GM12878 (cell line): ENCODE measurements around the gene CLDN10. TPM values are rescaled to one million over a fixed set of nuclear protein-coding genes. Genes with fewer than 3 reads are reported as not detected.
A peak's percentile ranks its signal among the peaks of the same experiment; 100 is the strongest.

Experiments used
- ATAC-seq: fragments of 200-7000 bp; cut with Tn5 transposase; 3 replicates; pipeline ENCODE4 v1.9.1; 2020; ENCODE audit warnings: mild to moderate bottlenecking, moderate library complexity
- BruUV-seq: library from RNA; stranded (reverse); fragments of 400-500 nt; replicated peaks from 2 replicates; lab custom pipeline; 2021; lab: Mats Ljungman, UMichigan
- CTCF ChIA-PET: fragments of 300-600 bp; sonication (Branson Sonifier 250); formaldehyde crosslinking; extraction: SDS; loops from one replicate; lab custom pipeline; 2021; ENCODE audit warnings: inconsistent platforms; lab: Yijun Ruan, JAX
- POLR2A ChIA-PET: fragments of 350-600 bp; formaldehyde crosslinking; extraction: SDS; loops from one replicate; lab custom pipeline; 2021; ENCODE audit warnings: inconsistent platforms; lab: Charles Lee
- RAD21 ChIA-PET: fragments of 300-600 bp; sonication (Branson Sonifier 250); formaldehyde crosslinking; loops from one replicate; lab custom pipeline; 2023; ENCODE audit warnings: antibody characterized with exemption; ENCODE audit not compliant: unreplicated experiment; lab: Charles Lee
- SMC1A ChIA-PET: fragments of 300-600 bp; sonication (Branson Sonifier 250); formaldehyde crosslinking; loops from one replicate; lab custom pipeline; 2023; ENCODE audit not compliant: unreplicated experiment, uncharacterized antibody; lab: Charles Lee
- DNase-seq: peaks from one replicate; pipeline ENCODE4 v3.0.0-alpha.2; 2011; ENCODE audit warnings: low read depth, low spot score
- FAIRE-seq: peaks from 3 replicates; lab custom pipeline; 2011; peaks lifted over from hg19 to GRCh38; lab: Jason Lieb, UNC
- H2AFZ ChIP-seq: 2 replicates; pipeline ENCODE4 v1.6.0; 2011; ENCODE audit warnings: low read depth, low read length, control low read depth; ENCODE audit not compliant: control insufficient read depth
- H3K27ac ChIP-seq: 2 replicates; pipeline ENCODE4 v1.5.1; 2011; ENCODE audit warnings: control low read depth; ENCODE audit not compliant: control insufficient read depth, insufficient read depth
- H3K27me3 ChIP-seq, 2 experiments: replicated peaks in 1 of 2; 2 replicates each; pipeline versions ENCODE4 v1.6.0 to v1.6.1; 2011; ENCODE audit warnings: low read length in 1 of 2; ENCODE audit not compliant: control insufficient read depth in 2 of 2, insufficient read depth in 2 of 2
- H3K36me3 ChIP-seq, 2 experiments: 2 replicates each; pipeline ENCODE4 v1.5.1; 2011; ENCODE audit warnings: low read length in 1 of 2; ENCODE audit not compliant: control insufficient read depth in 2 of 2, insufficient read depth in 2 of 2
- H3K4me1 ChIP-seq: 2 replicates; pipeline ENCODE4 v1.6.1; 2011; ENCODE audit warnings: mild to moderate bottlenecking, low read length, moderate library complexity, mixed read lengths; ENCODE audit not compliant: control insufficient read depth, insufficient read depth
- H3K4me2 ChIP-seq: 2 replicates; pipeline ENCODE4 v1.6.0; 2011; ENCODE audit warnings: control low read depth; ENCODE audit not compliant: control insufficient read depth, insufficient read depth
- H3K4me3 ChIP-seq: fragments of 200-600 bp; sonication (generic); 2 replicates; pipeline ENCODE4 v1.5.1; 2016
- H3K79me2 ChIP-seq: 2 replicates; pipeline ENCODE4 v1.6.0; 2011; ENCODE audit warnings: low read length; ENCODE audit not compliant: control insufficient read depth, insufficient read depth
- H3K9ac ChIP-seq: 2 replicates; pipeline ENCODE4 v1.8.0; 2011; ENCODE audit warnings: low read length, control low read depth, mixed read lengths; ENCODE audit not compliant: control insufficient read depth, insufficient read depth
- H3K9me3 ChIP-seq: replicated peaks from 3 replicates; pipeline ENCODE4 v1.5.1; 2011; ENCODE audit warnings: mild to moderate bottlenecking, low read length; ENCODE audit not compliant: control insufficient read depth, insufficient read depth
- H4K20me1 ChIP-seq: 2 replicates; pipeline ENCODE4 v1.6.0; 2011; ENCODE audit not compliant: control insufficient read depth, insufficient read depth
- BHLHE40 ChIP-seq, 2 experiments: fragments of 450-650 bp in 1 of 2; IDR thresholded peaks; 2 replicates each; pipeline ENCODE4 v1.6.1; 2011 to 2017; ENCODE audit warnings: low read depth in 2 of 2, borderline replicate concordance in 1 of 2, improper control_type of control experiment in 1 of 2, low read length in 1 of 2, mild to moderate bottlenecking in 1 of 2
- CBX5 ChIP-seq: sonication (generic); IDR thresholded peaks from 2 replicates; pipeline ENCODE4 v1.6.1; 2016; ENCODE audit warnings: low read depth, moderate library complexity, mild to moderate bottlenecking, inconsistent platforms
- CEBPB ChIP-seq, 2 experiments: fragments of 150-350 bp in 1 of 2; IDR thresholded peaks; 2 replicates each; pipeline ENCODE4 v1.6.1; 2012 to 2014; ENCODE audit warnings: low read depth in 2 of 2, low read length in 2 of 2, borderline replicate concordance in 1 of 2, inconsistent platforms in 1 of 2
- CHD2 ChIP-seq: IDR thresholded peaks from 2 replicates; pipeline ENCODE4 v1.6.1; 2011; ENCODE audit warnings: low read depth, low read length, improper control_type of control experiment, borderline replicate concordance
- CTCF ChIP-seq, 3 experiments: IDR thresholded peaks in 2 of 3; conservative IDR thresholded peaks in 1 of 3; 2 replicates each; pipeline ENCODE4 v1.5.1; 2011; ENCODE audit warnings: low read depth in 3 of 3, low read length in 3 of 3, mild to moderate bottlenecking in 3 of 3, control low read depth in 2 of 3, moderate library complexity in 2 of 3, inconsistent platforms in 1 of 3, mixed read lengths in 1 of 3; ENCODE audit not compliant: control insufficient read depth in 2 of 3, insufficient read depth in 1 of 3; ENCODE audit errors: extremely low read depth in 1 of 3
- FOXK2 ChIP-seq: fragments of 450-650 bp; IDR thresholded peaks from 2 replicates; pipeline ENCODE4 v1.6.1; 2017; ENCODE audit warnings: mild to moderate bottlenecking, moderate library complexity
- IRF5 ChIP-seq: fragments of 450-650 bp; IDR thresholded peaks from 2 replicates; pipeline ENCODE4 v1.6.1; 2017; ENCODE audit warnings: borderline replicate concordance
- MTA3 ChIP-seq: IDR thresholded peaks from 2 replicates; pipeline ENCODE4 v1.6.1; 2012; ENCODE audit warnings: low read length, inconsistent platforms, borderline replicate concordance
- PBX3 ChIP-seq: IDR thresholded peaks from 2 replicates; pipeline ENCODE4 v1.6.1; 2011; ENCODE audit warnings: mild to moderate bottlenecking, low read depth, low read length, moderate library complexity; ENCODE audit not compliant: insufficient replicate concordance
- RAD21 ChIP-seq: IDR thresholded peaks from 2 replicates; pipeline ENCODE4 v1.6.1; 2011; ENCODE audit warnings: mild to moderate bottlenecking, low read depth, low read length, moderate library complexity; ENCODE audit not compliant: insufficient read depth
- RFX5 ChIP-seq: IDR thresholded peaks from 2 replicates; pipeline ENCODE4 v1.6.1; 2011; ENCODE audit warnings: low read depth, low read length, improper control_type of control experiment
- SKIL ChIP-seq: fragments of 450-650 bp; IDR thresholded peaks from 2 replicates; pipeline ENCODE4 v1.6.1; 2017; ENCODE audit warnings: mild to moderate bottlenecking, low read depth, inconsistent platforms; ENCODE audit not compliant: poor library complexity, severe bottlenecking
- SMC3 ChIP-seq: IDR thresholded peaks from 2 replicates; pipeline ENCODE4 v1.6.1; 2011; ENCODE audit warnings: low read length, improper control_type of control experiment, borderline replicate concordance
- SRF ChIP-seq, 2 experiments: IDR thresholded peaks; 2 replicates each; pipeline ENCODE4 v1.6.1; 2011; ENCODE audit warnings: low read depth in 2 of 2, low read length in 2 of 2, mild to moderate bottlenecking in 1 of 2, moderate library complexity in 1 of 2
- STAT3 ChIP-seq: IDR thresholded peaks from 2 replicates; pipeline ENCODE4 v1.6.1; 2011; ENCODE audit warnings: low read depth, low read length, improper control_type of control experiment
- ZNF384 ChIP-seq: IDR thresholded peaks from 2 replicates; pipeline ENCODE4 v1.6.1; 2012; ENCODE audit warnings: low read depth, mild to moderate bottlenecking, low read length, improper control_type of control experiment, borderline replicate concordance
- WGBS: methylation state at CpG from one replicate; pipeline ENCODE4 v1.1.6; 2016; ENCODE audit warnings: low lambda C conversion rate; ENCODE audit not compliant: insufficient replicate concordance, insufficient coverage; ENCODE audit errors: missing lambda C conversion rate; 5-methylcytosine and 5-hydroxymethylcytosine counted together
- in situ Hi-C: fragments of 300-500 bp; cut with MboI; formaldehyde crosslinking; loops from 9 replicates; pipeline ENCODE4 v1.14.3; 2018; ENCODE audit warnings: mixed read lengths
- intact Hi-C: fragments of 100-400 bp; cut with micrococcal nuclease; formaldehyde crosslinking; loops from one replicate; pipeline ENCODE4 v1.14.2; 2022; ENCODE audit not compliant: unreplicated experiment
- polyA plus RNA-seq, 11 experiments: library from polyadenylated mRNA; depleted of rRNA in 4 of 11; unstranded in 6 of 11; stranded (reverse) in 5 of 11; fragments of >200 nt; fragmentation: Nextera tagmentation in 4 of 11; fragmentation: Illumina TruSeq in 1 of 11; extraction: Ambion mirVana in 4 of 11; extraction: Trizol in 1 of 11; gene quantifications; 1 replicate in 1 of 11; 2 replicates in 10 of 11; pipeline versions ENCODE4 v1.2.1 to v1.2.3, GENCODE V29; 2011 to 2016; ENCODE audit warnings: inconsistent platforms in 2 of 11, missing spikeins in 2 of 11, low read depth in 1 of 11
- total RNA-seq, 4 experiments: library from RNA; depleted of rRNA in 3 of 4; stranded (reverse); fragments of >200 nt in 3 of 4; fragmentation: Illumina TruSeq in 1 of 4; extraction: Trizol in 1 of 4; gene quantifications; 2 replicates each; pipeline versions ENCODE4 v1.2.1 to v1.2.3, GENCODE V29; 2013 to 2021

The CLDN10 gene
- total and polyA plus RNA-seq, 10 of the 15 experiments (the other 5 are each of a cell fraction or from before 2014, with no cell fraction given), result not detected

GRCh38 chr13:95624020-95624419, 71.5 kb downstream of the CLDN10 start:
- Histone ChIP-seq H3K4me3 (no peak overlapping the region), H3K79me2 (no peaks in the 10 kb centered on the region), H3K9ac (no peak overlapping the region), H3K27me3 (no peaks in the 10 kb centered on the region), H3K36me3 (no peaks in the 10 kb centered on the region), H4K20me1 (no peaks in the 10 kb centered on the region), H3K27ac (no peak overlapping the region), H3K4me1 (no peaks in the 10 kb centered on the region), H2AFZ (peak overlapping the region; percentile 52; the same call in 1 of the 2 replicates), H3K4me2 (no peak overlapping the region), H3K9me3 (no peaks in the 10 kb centered on the region)
- WGBS, result 6% methylated on average over 5 of the region's 5 CpGs
- in situ Hi-C loops (loop anchor here (5.0 to 25.0 kb wide), 2 partner anchors 213 to 358 kb away; no protein-coding TSS in a partner anchor), intact Hi-C loops (loop anchor here (1.0 to 2.0 kb wide), 3 partner anchors 37 to 355 kb away; no protein-coding TSS in a partner anchor)
- ChIA-PET SMC1A (interaction anchor here (0.6 to 7.6 kb wide), 13 partner anchors 25 to 396 kb away, joined by 3 to 139 read pairs (median 4); no protein-coding TSS in a partner anchor), RAD21 (interaction anchor here (0.6 to 5.8 kb wide), 9 partner anchors 37 to 1194 kb away, joined by 3 to 101 read pairs (median 3); no protein-coding TSS in a partner anchor), CTCF (interaction anchor here (0.6 to 7.7 kb wide), 55 partner anchors 8 to 1824 kb away, joined by 3 to 192 read pairs (median 4); partner anchors contain the start of gene DNAJC3), POLR2A (interaction anchor here (0.6 to 1.7 kb wide), 3 partner anchors 55 to 210 kb away, joined by 4 to 6 read pairs (median 5); no protein-coding TSS in a partner anchor)
- BruUV-seq, result no TSS peak
- peak; percentile 77 for ATAC-seq
- DNase-seq, result no peak
- FAIRE-seq, result no peak
- TF ChIP-seq CTCF (IDR thresholded peaks at IDR 0.05 in 2 of 3, conservative IDR thresholded peaks at IDR 0.05 in 1 of 3; ENCODE audit: control insufficient read depth in 2 of 3, extremely low read depth in 1 of 3, insufficient read depth in 1 of 3, low read depth in 3 of 3, low read length in 3 of 3), result peak; percentile 66 to 79 (median 68)
- TF ChIP-seq ZNF384, result no peak
- TF ChIP-seq SKIL, result no peak
- TF ChIP-seq PBX3, result no peak
- no peak for TF ChIP-seq MTA3
- no peak for TF ChIP-seq CHD2
- TF ChIP-seq SMC3, result peak; percentile 75; the same call in 1 of the 2 replicates
- peak; percentile 90 for TF ChIP-seq RAD21
- no peak for TF ChIP-seq IRF5
- TF ChIP-seq FOXK2, result no peak
- no peak for TF ChIP-seq CEBPB (IDR thresholded peaks at IDR 0.05; ENCODE audit: borderline replicate concordance in 1 of 2, low read depth in 2 of 2, low read length in 2 of 2)
- no peak for TF ChIP-seq STAT3
- no peak for TF ChIP-seq RFX5
- TF ChIP-seq BHLHE40 (IDR thresholded peaks at IDR 0.05; ENCODE audit: borderline replicate concordance in 1 of 2, low read depth in 2 of 2, low read length in 1 of 2), result no peak
- TF ChIP-seq SRF (IDR thresholded peaks at IDR 0.05; ENCODE audit: low read depth in 2 of 2, low read length in 2 of 2), result no peak
- no peak for TF ChIP-seq CBX5
